Measurements from ENCODE around the gene CIITA.

Gene CIITA

GRCh38 chr16:10878328-10878643 lies 1.3 kb downstream of the CIITA start:
- in situ Hi-C loops (cut with HindIII; ENCODE audit: low sequenced_read_pairs) = no loop called here

- in situ Hi-C loops (cut with HindIII; ENCODE audit: low sequenced_read_pairs) = no loop called here
Measured at GRCh38 chr16:10878644-10879501, 1.9 kb downstream of the CIITA start.

- in situ Hi-C loops (cut with HindIII; ENCODE audit: low sequenced_read_pairs) = no loop called here
Measured at GRCh38 chr16:10879681-10880589, 2.9 kb downstream of the CIITA start.

GRCh38 chr16:10880594-10881452 lies 3.8 kb downstream of the CIITA start:
- in situ Hi-C loops (cut with HindIII; ENCODE audit: low sequenced_read_pairs) = no loop called here

- in situ Hi-C loops (cut with HindIII; ENCODE audit: low sequenced_read_pairs) = no loop called here
Measured at GRCh38 chr16:10881479-10882030, 4.6 kb downstream of the CIITA start.

- in situ Hi-C loops (cut with HindIII; ENCODE audit: low sequenced_read_pairs) = no loop called here
Measured at GRCh38 chr16:10883004-10883403, 6.0 kb downstream of the CIITA start.

- in situ Hi-C loops (cut with HindIII; ENCODE audit: low sequenced_read_pairs) = no loop called here
Measured at GRCh38 chr16:10885246-10885645, 8.2 kb downstream of the CIITA start.

- in situ Hi-C loops (cut with HindIII; ENCODE audit: low sequenced_read_pairs) = no loop called here
Measured at GRCh38 chr16:10888320-10888937, 11.4 kb downstream of the CIITA start.

GRCh38 chr16:10889855-10890254 lies 12.9 kb downstream of the CIITA start:
- in situ Hi-C loops (cut with HindIII; ENCODE audit: low sequenced_read_pairs) = no loop called here

- in situ Hi-C loops (cut with HindIII; ENCODE audit: low sequenced_read_pairs) = no loop called here
Measured at GRCh38 chr16:10892782-10893318, 15.8 kb downstream of the CIITA start.

- in situ Hi-C loops (cut with HindIII; ENCODE audit: low sequenced_read_pairs) = no loop called here
Measured at GRCh38 chr16:10895053-10895946, 18.3 kb downstream of the CIITA start.

- in situ Hi-C loops (cut with HindIII; ENCODE audit: low sequenced_read_pairs) = no loop called here
Measured at GRCh38 chr16:10896165-10896564, 19.2 kb downstream of the CIITA start.

GRCh38 chr16:10896723-10897122 lies 19.7 kb downstream of the CIITA start:
- in situ Hi-C loops (cut with HindIII; ENCODE audit: low sequenced_read_pairs) = no loop called here

GRCh38 chr16:10897134-10897533 lies 20.1 kb downstream of the CIITA start:
- in situ Hi-C loops (cut with HindIII; ENCODE audit: low sequenced_read_pairs) = no loop called here

GRCh38 chr16:10902999-10903398 lies 26.0 kb downstream of the CIITA start:
- in situ Hi-C loops (cut with HindIII; ENCODE audit: low sequenced_read_pairs) = loop anchor here (5.0 kb wide), 1 partner anchor 386 kb away; no protein-coding TSS in a partner anchor

- in situ Hi-C loops (cut with HindIII; ENCODE audit: low sequenced_read_pairs) = loop anchor here (5.0 kb wide), 1 partner anchor 159 kb away; no protein-coding TSS in a partner anchor
Measured at GRCh38 chr16:10906482-10906881, 29.5 kb downstream of the CIITA start.

GRCh38 chr16:10906914-10907756 lies 30.1 kb downstream of the CIITA start:
- in situ Hi-C loops (cut with HindIII; ENCODE audit: low sequenced_read_pairs) = loop anchor here (5.0 kb wide), 1 partner anchor 160 kb away; no protein-coding TSS in a partner anchor

- in situ Hi-C loops (cut with HindIII; ENCODE audit: low sequenced_read_pairs) = loop anchor here (5.0 kb wide), 1 partner anchor 160 kb away; no protein-coding TSS in a partner anchor
Measured at GRCh38 chr16:10907757-10908045, 30.7 kb downstream of the CIITA start.

Measured in endothelial cell of hepatic sinusoid (primary cell).